NCI-H345 treated with DMSO at 0.1 percent for 48 hours (cell line): ENCODE results near the gene CDK5R1.

Experiments used
- DNase-seq: peaks from one replicate; lab custom pipeline; 2025; ENCODE audit not compliant: unreplicated experiment; lab: John Stamatoyannopoulos, UW

The CDK5R1 gene

DNA sequence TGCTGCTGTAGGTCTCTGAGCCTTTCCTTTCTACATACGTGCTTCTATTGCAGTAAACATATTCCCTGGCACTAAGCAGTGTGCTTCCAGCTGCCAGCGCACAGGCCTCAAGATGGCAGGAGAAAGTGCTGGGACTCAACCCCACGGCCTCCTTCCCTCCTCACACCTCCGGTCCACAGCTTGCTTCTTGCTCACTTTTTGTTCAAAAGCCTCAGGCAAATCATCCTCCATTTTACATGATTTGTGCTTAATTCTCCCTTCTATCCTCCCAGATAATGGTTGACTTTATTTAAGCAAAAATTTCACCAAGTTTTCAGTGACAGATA lies 5.4 kb downstream of the CDK5R1 start:
- no peak for DNase-seq

DNA sequence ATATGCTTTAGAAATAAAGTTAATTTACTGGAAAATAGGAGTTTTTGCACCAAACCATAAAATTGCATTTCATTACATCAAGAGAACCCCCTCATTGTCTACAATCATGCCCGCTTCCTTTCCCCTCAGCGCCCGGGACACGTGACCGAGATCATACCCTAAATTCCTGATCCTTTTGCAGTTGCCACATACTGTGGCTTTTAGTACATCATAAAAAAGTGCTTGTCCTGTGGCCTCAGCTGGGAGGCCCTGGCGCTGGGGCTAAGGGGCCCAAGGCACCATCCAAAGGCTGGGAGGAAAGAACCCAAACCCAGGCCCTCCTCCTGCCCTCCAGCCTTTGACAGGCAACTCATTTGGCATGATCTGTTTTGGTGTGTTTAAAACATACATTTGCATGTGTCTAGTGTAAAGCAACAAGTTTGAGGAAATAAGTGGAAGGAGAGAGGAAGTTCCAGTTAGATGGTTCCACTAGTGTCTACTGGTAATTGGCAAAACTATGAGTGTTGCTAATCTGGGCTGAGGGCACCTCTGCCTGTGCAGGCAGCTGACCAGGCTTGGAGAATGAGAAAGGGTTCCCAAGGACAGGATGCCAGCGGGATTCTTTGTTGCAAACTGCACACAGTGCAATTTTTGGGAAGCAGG lies 6.0 kb downstream of the CDK5R1 start:
- no peak for DNase-seq

- no peak for DNase-seq
Observed at GRCh38 chr17:32493571-32493970, 6.8 kb downstream of the CDK5R1 start.

GRCh38 chr17:32493976-32494513 lies 7.3 kb downstream of the CDK5R1 start:
- no peak for DNase-seq

- DNase-seq, result no peak
Observed at GRCh38 chr17:32494621-32495358, 8.0 kb downstream of the CDK5R1 start.

- DNase-seq, result no peak
Observed at GRCh38 chr17:32495359-32496231, 8.8 kb downstream of the CDK5R1 start.

- no peak for DNase-seq
Observed at GRCh38 chr17:32496395-32497073, 9.7 kb downstream of the CDK5R1 start.

DNA sequence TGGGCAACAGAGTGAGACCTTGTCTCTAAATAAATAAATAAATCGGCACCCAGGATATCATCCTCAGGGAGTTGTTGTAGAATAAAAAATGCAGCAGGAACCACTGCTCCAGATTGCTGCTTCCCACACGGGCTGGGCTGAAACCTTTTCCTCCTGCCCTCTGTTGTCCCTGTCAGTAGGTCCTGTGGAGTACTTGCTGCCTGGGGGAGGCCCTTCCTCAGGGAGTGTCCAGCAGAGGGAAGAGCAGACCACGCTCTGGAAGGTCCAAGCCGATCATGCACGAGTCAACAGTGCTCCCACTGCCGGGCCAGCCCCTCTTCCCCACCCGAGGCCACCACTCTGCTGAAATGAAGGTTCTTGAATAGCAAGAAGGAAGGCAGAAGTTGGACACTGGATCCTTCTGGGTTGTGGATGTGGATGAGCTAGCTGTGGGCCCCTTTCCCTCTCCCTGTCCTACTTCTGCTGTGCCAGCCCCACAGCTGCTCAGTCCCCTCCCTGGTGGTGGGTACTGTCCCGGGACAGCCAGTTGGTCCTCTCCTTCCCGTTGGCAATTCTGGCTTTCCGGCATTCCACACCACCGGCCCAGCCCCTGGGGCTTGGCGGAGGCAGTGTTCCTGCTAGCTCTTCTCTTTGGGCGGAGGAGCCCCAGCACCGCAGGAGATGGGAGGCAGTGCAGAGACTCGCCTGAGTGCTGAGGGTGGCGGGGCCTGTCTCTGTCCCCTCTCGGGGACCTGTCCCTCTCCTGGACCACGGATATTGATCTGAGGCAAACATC lies 10.8 kb downstream of the CDK5R1 start:
- DNase-seq, result no peak

DNA sequence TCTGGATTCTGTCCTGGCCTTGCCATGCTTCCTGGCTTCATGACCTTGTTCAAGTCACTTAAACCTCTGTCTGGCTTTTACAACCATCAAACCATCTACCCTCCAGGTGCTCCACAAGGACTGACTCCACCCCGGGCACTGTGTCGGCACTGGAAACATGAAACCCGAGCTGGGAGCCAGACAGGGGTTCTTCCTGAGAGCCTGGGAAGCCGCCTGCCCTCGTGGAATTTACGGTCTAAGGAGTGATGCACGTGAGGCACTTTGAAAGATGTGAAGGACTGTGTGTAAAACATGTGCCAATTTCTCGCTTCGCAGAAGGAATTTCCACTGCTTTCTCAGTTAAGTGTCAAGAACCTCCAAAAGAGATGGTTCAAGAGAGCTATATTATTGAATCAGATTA lies 11.6 kb downstream of the CDK5R1 start:
- no peak for DNase-seq

DNA sequence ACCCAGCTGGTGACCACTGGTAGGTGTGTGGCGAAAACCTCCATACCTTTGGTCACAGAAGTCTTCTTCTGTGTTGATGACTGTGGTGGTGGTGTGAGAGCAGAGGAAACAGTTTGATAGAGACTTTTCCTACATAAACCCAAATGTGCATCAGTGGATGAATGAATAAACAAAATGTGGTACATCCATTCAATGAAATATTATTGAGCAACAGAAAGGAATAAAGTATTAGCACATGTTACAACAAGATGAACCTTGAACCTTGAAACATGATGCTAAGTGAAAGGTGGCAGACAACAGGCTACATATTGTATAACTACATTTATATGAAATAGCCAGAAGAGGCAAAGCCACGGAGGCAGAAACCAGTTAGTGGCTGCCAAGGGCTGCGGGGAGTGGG lies 15.2 kb downstream of the CDK5R1 start:
- no peak for DNase-seq

DNA sequence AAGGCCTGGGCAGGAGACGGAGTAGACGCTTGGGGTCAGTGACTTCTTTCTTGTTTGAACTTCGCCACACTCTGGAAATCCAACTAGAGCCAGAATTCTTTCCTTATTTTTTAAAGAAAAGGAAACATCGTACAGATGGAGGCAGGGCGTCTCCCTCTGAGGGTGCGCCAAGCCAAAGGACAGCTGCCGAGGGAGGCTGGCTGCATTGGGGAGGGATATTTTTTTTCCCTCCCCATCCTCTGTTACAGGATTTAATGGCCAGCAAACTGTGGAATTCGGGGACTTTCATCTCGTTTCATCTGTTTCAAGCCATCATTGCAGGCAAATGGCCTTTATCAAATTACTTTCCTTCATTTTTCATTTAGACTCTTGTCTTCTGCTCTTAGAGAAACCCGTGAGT lies 15.9 kb downstream of the CDK5R1 start:
- DNase-seq, result no peak

GRCh38 chr17:32503251-32504165 lies 16.7 kb downstream of the CDK5R1 start:
- DNase-seq, result no peak

DNA sequence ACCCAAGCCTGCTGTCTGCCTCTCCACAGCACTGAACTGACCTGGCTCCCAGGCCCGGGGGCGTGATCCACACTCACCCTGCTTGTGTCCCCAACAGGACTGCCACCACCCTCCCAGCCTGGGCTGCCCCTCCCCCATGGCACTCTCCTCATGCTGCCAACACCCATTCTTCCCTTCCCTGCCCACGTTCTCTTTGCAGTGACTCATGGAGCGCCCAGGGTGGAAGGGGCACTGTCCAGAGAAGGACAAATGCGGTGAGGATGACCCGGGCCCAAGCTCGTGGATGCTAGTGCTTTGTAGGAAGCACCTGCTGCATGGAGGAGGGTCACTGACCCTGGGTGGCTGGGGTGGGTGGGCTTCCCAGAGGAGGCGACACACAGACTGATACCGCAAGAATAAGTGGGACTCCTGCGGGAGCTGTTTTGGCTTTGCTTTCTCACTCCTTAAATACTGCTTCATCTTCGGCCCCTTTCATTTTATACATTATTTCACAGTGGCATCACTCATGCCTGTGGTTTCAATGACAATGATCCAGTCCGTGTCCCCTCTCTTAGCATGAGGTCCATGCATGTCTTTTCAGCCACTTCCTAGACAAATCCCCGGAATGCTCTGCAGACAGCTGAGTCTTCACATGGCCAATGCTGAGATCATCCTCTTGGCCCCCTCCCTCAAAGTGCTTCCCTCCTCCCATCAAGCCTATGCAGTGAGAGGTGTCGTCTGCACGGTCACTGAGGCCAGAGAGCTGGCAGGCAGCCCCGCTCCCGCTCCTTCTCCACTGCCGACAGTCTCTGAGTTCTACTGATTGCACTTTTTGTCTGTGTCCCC lies 17.6 kb downstream of the CDK5R1 start:
- DNase-seq, result no peak

DNA sequence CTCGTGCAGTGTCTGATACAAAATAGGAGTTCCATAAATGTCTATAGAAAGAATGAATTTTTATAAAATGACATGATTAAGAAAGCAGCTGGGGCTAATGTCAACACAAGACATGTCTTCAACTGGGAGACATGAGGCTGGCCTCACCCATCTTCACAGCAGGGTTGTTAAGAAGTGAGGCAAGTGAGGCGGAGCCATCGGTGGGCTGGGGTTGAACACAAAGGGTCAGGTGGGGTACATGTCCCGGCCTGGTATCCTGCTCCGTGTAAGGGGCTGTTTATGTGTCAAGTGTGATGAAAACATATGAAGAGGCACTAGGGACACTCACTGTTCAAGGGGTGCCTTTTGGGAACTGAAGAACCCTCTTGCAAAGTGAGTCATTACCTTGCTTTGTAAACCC lies 22.1 kb downstream of the CDK5R1 start:
- DNase-seq, result no peak

DNA sequence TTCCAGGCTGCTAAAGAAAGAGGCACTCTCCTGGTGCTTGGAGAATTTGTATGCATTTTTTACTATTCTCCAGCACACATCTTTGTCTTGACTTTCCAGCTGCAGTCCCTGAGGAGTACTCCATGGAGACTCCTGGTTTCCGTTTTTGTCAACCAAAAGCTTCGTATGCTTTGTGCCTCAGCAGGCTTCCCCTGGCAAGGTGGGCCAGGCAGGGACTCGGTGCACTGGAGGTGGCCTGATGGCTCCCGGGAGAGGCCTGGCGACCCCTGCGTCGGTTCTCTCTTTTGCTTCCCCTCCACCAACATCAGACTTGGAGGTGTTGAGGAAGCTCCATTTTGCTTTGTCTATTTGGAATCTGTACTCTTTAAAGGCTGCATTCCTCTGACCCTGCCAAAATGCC lies 23.7 kb downstream of the CDK5R1 start:
- no peak for DNase-seq

- no peak for DNase-seq
Observed at GRCh38 chr17:32512328-32512727, 25.5 kb downstream of the CDK5R1 start.

DNA sequence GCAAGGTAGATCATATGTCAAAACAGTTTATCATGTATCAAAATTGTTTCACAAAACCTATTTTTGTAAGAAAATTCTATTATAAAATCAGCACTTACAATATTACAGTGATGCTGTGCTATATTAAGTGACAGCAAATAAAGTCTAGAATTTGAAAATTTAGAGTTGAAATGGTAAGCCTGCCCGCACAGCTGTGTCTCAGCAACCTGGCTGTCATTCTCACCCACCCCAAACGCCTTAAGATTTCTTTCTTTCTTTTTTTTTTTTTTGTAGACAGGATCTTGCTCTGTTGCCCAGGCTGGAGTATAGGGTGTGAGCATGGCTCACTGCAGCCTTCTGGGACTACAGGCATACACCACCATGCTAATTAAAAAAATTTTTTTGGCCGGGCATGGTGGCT lies 26.8 kb downstream of the CDK5R1 start:
- no peak for DNase-seq

DNA sequence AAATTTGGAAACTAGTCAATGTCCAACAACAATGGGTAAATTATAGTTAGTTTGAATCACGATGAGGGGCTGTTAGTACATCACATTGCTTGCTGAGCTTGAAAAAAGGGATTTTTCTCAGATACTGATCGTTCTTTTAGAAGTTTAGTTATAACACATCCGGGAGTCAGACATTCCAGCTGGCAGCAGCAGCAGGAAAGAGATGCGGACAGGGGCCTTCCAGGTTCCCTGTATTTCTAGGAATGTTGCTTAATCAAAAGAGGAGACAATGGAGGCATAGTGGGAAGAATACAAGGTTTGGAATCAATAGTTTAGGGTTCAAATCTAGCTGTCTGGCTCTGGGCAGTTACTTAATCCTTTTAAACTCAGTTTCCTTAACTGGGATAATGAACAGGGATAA lies 27.8 kb downstream of the CDK5R1 start:
- DNase-seq, result no peak
